ENCODE results near the gene KLHL17. TPM values are rescaled to one million over a fixed set of nuclear protein-coding genes. Genes with fewer than 3 reads are reported as not detected.

The KLHL17 gene
- total RNA-seq, 2 donors from 2014 or later: 10.9 to 24.5 TPM

DNA sequence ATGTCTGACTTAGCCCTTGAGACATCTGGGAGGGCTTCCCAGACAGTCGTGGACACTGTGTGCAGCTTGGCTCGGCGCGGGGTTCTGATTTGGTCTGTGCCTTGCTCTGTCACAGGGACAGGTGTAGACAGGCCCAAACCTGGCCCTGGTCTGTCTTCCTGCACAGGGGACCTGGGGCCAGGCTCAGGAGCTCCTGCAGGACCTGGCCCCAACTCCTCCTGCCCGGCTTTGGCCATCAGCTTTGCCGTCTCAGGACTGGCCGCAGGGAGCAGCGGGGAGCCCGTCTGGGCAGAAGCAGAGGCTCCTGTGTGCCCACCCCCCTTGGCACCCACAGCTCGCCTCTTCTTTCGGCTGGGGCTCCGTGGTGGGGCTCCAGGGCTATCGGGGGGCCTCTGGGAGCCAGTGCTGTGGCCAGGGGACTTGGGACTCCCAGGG lies 19.8 kb downstream of the KLHL17 start:
- TF ChIP-seq, protein P1, sequence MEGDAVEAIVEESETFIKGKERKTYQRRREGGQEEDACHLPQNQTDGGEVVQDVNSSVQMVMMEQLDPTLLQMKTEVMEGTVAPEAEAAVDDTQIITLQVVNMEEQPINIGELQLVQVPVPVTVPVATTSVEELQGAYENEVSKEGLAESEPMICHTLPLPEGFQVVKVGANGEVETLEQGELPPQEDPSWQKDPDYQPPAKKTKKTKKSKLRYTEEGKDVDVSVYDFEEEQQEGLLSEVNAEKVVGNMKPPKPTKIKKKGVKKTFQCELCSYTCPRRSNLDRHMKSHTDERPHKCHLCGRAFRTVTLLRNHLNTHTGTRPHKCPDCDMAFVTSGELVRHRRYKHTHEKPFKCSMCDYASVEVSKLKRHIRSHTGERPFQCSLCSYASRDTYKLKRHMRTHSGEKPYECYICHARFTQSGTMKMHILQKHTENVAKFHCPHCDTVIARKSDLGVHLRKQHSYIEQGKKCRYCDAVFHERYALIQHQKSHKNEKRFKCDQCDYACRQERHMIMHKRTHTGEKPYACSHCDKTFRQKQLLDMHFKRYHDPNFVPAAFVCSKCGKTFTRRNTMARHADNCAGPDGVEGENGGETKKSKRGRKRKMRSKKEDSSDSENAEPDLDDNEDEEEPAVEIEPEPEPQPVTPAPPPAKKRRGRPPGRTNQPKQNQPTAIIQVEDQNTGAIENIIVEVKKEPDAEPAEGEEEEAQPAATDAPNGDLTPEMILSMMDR (IDR thresholded peaks at IDR 0.05): no peak
- TF ChIP-seq POLR2AphosphoS5 (IDR thresholded peaks at IDR 0.05) (no peak), POLR2A (IDR thresholded peaks at IDR 0.05) (no peak)
- Histone ChIP-seq H3K27ac (no peak overlapping the region), H3K9me3 (no peaks in the 10 kb centered on the region), H3K36me3 (no peaks in the 10 kb centered on the region), H3K4me3 (no peak overlapping the region), H3K4me1 (replicated peaks) (peaks cover 2% of the 10 kb centered on the region), H3K27me3 (replicated peaks; ENCODE audit: insufficient read depth) (peaks cover 1% of the 10 kb centered on the region)
- no peak for DNase-seq (ENCODE audit: low spot score)
- intact Hi-C loops (cut with DNase I): no loop called here
- WGBS: 62% methylated on average over 13 of the region's 13 CpGs

DNA sequence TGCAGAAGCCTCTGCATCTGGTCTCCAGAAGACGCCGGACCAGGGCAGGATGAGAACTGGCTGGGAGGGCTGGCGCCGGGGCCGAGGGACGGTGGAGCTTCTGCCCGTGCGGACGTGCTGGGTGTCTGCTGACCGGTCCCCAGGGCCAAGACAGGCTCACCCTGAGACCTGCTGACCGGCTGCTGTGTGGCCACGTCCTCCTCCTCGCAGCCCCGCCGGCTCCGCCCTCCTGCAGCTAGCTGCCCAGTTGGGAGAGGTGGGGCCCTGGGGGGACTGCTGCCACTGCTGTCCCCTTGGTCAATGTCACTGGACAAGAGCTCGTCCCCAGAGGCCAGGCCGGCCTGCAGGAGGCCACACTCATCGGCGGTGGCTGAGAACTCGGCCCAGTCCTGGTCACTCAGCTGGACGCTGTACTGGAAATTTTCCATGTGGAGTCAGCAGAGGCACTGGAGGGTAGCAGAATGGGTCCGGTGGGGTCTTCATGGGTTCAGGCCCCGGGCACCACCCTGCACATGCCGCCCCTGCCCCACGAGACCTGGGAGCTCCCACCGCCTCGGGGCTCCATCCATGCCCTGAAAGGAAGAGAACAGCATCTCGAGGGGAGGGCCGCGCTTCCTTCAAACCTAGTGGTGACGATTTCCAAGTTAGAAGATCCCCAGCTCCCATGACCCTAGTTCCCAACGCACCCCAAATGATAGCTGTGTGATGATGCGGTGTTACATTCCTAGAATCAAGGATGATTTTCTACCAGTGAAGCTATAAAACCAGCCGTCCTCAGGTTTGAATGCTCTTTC lies 20.4 kb downstream of the KLHL17 start:
- TF ChIP-seq, protein P1 (IDR thresholded peaks at IDR 0.05): no peak
- TF ChIP-seq POLR2AphosphoS5 (IDR thresholded peaks at IDR 0.05) (no peak), POLR2A (IDR thresholded peaks at IDR 0.05) (no peak)
- WGBS: 76% methylated on average over 33 of the region's 35 CpGs
- Histone ChIP-seq H3K27ac (no peak overlapping the region), H3K4me1 (replicated peaks) (no peaks in the 10 kb centered on the region), H3K36me3 (no peaks in the 10 kb centered on the region), H3K9me3 (no peaks in the 10 kb centered on the region), H3K27me3 (replicated peaks; ENCODE audit: insufficient read depth) (peaks cover 1% of the 10 kb centered on the region), H3K4me3 (no peak overlapping the region)
- intact Hi-C loops (cut with DNase I): no loop called here
- DNase-seq (ENCODE audit: low spot score): no peak

DNA sequence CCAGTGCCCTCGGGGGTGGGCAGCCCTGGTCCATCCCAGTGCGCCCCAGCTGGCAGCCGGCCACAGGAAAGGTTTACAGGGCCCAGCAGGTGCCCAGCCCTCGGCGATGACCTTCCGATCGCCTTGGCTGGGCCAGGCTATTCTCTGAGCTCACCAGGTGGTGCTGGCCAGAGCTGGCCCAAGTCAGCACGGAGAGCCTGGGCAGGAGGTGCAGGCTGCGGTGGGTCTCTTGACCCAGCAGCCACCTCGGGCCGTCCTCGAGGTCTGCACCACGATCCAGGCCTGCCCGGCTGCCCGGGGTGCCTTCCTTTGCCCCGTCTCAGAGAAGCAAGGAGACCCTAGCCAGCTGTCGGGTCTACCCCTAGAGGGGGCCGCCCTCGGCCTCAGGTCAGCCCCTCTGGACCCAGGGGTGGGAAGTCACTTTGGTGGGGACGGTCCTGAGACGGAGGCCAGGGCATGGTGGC lies 21.1 kb downstream of the KLHL17 start:
- H3K27ac ChIP-seq: no peak overlapping the region
- no peak overlapping the region for H3K4me3 ChIP-seq
- no peaks in the 10 kb centered on the region for H3K4me1 ChIP-seq (replicated peaks)
- H3K27me3 ChIP-seq (replicated peaks; ENCODE audit: insufficient read depth): peaks cover 1% of the 10 kb centered on the region
- intact Hi-C loops (cut with DNase I): no loop called here
- no peak for DNase-seq (ENCODE audit: low spot score)
- H3K9me3 ChIP-seq: no peaks in the 10 kb centered on the region
- WGBS: 82% methylated on average over 21 of the region's 21 CpGs
- H3K36me3 ChIP-seq: no peaks in the 10 kb centered on the region
- TF ChIP-seq POLR2A (IDR thresholded peaks at IDR 0.05) (no peak), POLR2AphosphoS5 (IDR thresholded peaks at IDR 0.05) (no peak)
- TF ChIP-seq, protein P1 (IDR thresholded peaks at IDR 0.05): no peak

DNA sequence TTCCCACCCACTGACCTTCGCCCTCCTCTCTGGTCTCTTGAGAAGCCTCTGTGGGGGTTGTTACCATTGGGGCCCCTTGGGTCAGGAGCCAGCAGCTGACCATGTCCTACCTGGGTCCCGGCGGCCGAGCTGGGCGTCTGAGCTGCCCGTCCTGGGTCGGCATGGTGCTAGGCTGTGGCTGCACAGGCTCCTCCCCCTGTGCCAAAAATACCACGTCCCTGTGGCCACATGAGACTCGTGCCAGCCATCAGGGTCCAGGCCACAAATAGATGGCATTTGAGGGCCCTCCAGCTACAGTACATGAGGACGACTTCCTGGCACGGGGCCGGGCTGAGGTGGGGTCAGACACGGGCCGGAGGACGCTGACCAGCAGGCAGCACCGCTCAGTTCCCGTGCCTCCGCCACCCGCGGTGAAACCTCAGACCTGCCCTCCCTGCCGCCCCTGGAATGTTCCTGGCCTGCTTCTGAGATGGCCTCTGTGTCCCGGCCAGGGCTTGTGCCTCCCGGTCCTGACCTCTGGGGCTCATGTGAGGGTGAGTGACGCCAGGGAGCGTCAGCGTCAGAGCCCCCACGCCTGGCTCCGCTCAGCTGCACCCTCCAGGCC lies 21.7 kb downstream of the KLHL17 start, which contains the start of gene PERM1:
Gene PERM1, minus strand, starts transcription at position 139 of the 604 bp plus-strand sequence. CDS start 1,064 bp downstream, outside the sequence.
- Histone ChIP-seq H3K9me3 (no peaks in the 10 kb centered on the region), H3K27ac (no peak within 1 kb of the TSS), H3K4me1 (replicated peaks) (no peaks in the 10 kb centered on the region), H3K36me3 (no peaks in the 10 kb centered on the region), H3K4me3 (no peak within 1 kb of the TSS), H3K27me3 (replicated peaks; ENCODE audit: insufficient read depth) (peaks cover 1% of the 10 kb centered on the region)
- intact Hi-C loops (cut with DNase I): no loop called here
- no peak for DNase-seq (ENCODE audit: low spot score)
- WGBS: 63% methylated on average over 28 of the region's 28 CpGs
- TF ChIP-seq POLR2A (IDR thresholded peaks at IDR 0.05) (no peak), POLR2AphosphoS5 (IDR thresholded peaks at IDR 0.05) (no peak)
- TF ChIP-seq, protein P1 (IDR thresholded peaks at IDR 0.05): no peak

Measured in prostate gland (tissue), 2 donors.